ENCODE data around the gene ZSCAN2. TPM values are rescaled to one million over a fixed set of nuclear protein-coding genes. Genes with fewer than 3 reads are reported as not detected.
"Not testable (repeated sequence)": the region's sequence is repeated elsewhere in the genome, so short reads cannot be mapped to it uniquely, and the experiment has no call there.

The ZSCAN2 gene
- total RNA-seq, 1 experiment from 2014 or later, result 18.0 TPM

GRCh38 chr15:84582583-84583157, 18.1 kb upstream of the ZSCAN2 start:
- Mint-ChIP-seq H3K4me3 (ENCODE audit: low read depth, unreplicated experiment) (no peak overlapping the region), H3K27me3 (ENCODE audit: unreplicated experiment) (no peaks in the 10 kb centered on the region), H3K27ac (ENCODE audit: unreplicated experiment) (no peak overlapping the region), H3K36me3 (ENCODE audit: insufficient read depth, unreplicated experiment) (no peaks in the 10 kb centered on the region), H3K4me1 (ENCODE audit: low read depth, unreplicated experiment) (peaks cover 18% of the 10 kb centered on the region), H3K9me3 (ENCODE audit: low read depth, unreplicated experiment) (no peaks in the 10 kb centered on the region)
- DNase-seq, result no peak
- intact Hi-C loops (cut with micrococcal nuclease; ENCODE audit: unreplicated experiment), result no loop called here
- CTCF ChIA-PET, result interaction anchor here (0.9 kb wide), 1 partner anchor 12 kb away, joined by 3 read pairs; no protein-coding TSS in a partner anchor
- no peak for TF ChIP-seq CTCF (IDR thresholded peaks at IDR 0.05; ENCODE audit: unreplicated experiment)
- no TSS peak for BruUV-seq (replicated peaks)

GRCh38 chr15:84583921-84584320, 16.9 kb upstream of the ZSCAN2 start:
- CTCF ChIA-PET, result interaction anchor here (1.2 kb wide), 1 partner anchor 13 kb away, joined by 3 read pairs; no protein-coding TSS in a partner anchor
- BruUV-seq (replicated peaks), result not testable (repeated sequence)

GRCh38 chr15:84586696-84587095, 14.1 kb upstream of the ZSCAN2 start:
- H3K4me1 Mint-ChIP-seq (ENCODE audit: low read depth, unreplicated experiment), result peaks cover 9% of the 10 kb centered on the region
- CTCF ChIA-PET, result no interaction called here
- no peak overlapping the region for H3K27ac Mint-ChIP-seq (ENCODE audit: unreplicated experiment)
- intact Hi-C loops (cut with micrococcal nuclease; ENCODE audit: unreplicated experiment), result loop anchor here (1.0 to 5.0 kb wide), 3 partner anchors 12 to 461 kb away; no protein-coding TSS in a partner anchor
- no peak overlapping the region for H3K4me3 Mint-ChIP-seq (ENCODE audit: low read depth, unreplicated experiment)
- no peaks in the 10 kb centered on the region for H3K27me3 Mint-ChIP-seq (ENCODE audit: unreplicated experiment)
- DNase-seq, result no peak
- TF ChIP-seq CTCF (IDR thresholded peaks at IDR 0.05; ENCODE audit: unreplicated experiment), result no peak
- BruUV-seq (replicated peaks), result no TSS peak
- H3K36me3 Mint-ChIP-seq (ENCODE audit: insufficient read depth, unreplicated experiment), result no peaks in the 10 kb centered on the region
- H3K9me3 Mint-ChIP-seq (ENCODE audit: low read depth, unreplicated experiment), result no peaks in the 10 kb centered on the region

More at GRCh38 chr15:84583921-84584320, 16.9 kb upstream of the ZSCAN2 start:
- H3K9me3 Mint-ChIP-seq (ENCODE audit: low read depth, unreplicated experiment); intact Hi-C loops (cut with micrococcal nuclease; ENCODE audit: unreplicated experiment); H3K36me3 Mint-ChIP-seq (ENCODE audit: insufficient read depth, unreplicated experiment); H3K4me3 Mint-ChIP-seq (ENCODE audit: low read depth, unreplicated experiment); H3K27ac Mint-ChIP-seq (ENCODE audit: unreplicated experiment); DNase-seq; H3K27me3 Mint-ChIP-seq (ENCODE audit: unreplicated experiment): not testable (repeated sequence)
- peaks cover 24% of the 10 kb centered on the region for H3K4me1 Mint-ChIP-seq (ENCODE audit: low read depth, unreplicated experiment)

GRCh38 chr15:84588053-84588874, 12.5 kb upstream of the ZSCAN2 start:
- no TSS peak for BruUV-seq (replicated peaks)
- peak; percentile 95 for DNase-seq
- Mint-ChIP-seq H3K27ac (ENCODE audit: unreplicated experiment) (no peak overlapping the region), H3K4me3 (ENCODE audit: low read depth, unreplicated experiment) (peak overlapping the region; percentile 32), H3K9me3 (ENCODE audit: low read depth, unreplicated experiment) (no peaks in the 10 kb centered on the region), H3K27me3 (ENCODE audit: unreplicated experiment) (no peaks in the 10 kb centered on the region), H3K36me3 (ENCODE audit: insufficient read depth, unreplicated experiment) (no peaks in the 10 kb centered on the region), H3K4me1 (ENCODE audit: low read depth, unreplicated experiment) (peaks cover 9% of the 10 kb centered on the region)
- CTCF ChIA-PET, result interaction anchor here (0.5 to 1.8 kb wide), 16 partner anchors 9 to 355 kb away, joined by 3 to 7 read pairs (median 4); partner anchors contain the start of gene ZSCAN2
- peak; percentile 96 for TF ChIP-seq CTCF (IDR thresholded peaks at IDR 0.05; ENCODE audit: unreplicated experiment)
- intact Hi-C loops (cut with micrococcal nuclease; ENCODE audit: unreplicated experiment), result loop anchor here (1.0 to 5.0 kb wide), 3 partner anchors 50 to 459 kb away; no protein-coding TSS in a partner anchor

Measured in Calu3 (cell line).